Measurements from ENCODE around the gene NPPA. TPM values are rescaled to one million over a fixed set of nuclear protein-coding genes. Genes with fewer than 3 reads are reported as not detected.

Gene NPPA
- total RNA-seq, 1 experiment from 2014 or later = not detected

- no TSS peak for BruUV-seq (replicated peaks)
- Histone ChIP-seq H3K4me1 (ENCODE audit: insufficient read depth, low read length) (no peaks in the 10 kb centered on the region), H3K9ac (ENCODE audit: low read length) (no peak overlapping the region), H4K20me1 (ENCODE audit: low read length) (no peaks in the 10 kb centered on the region), H3K4me3 (ENCODE audit: low read length) (no peak overlapping the region), H3K27me3 (ENCODE audit: low read length) (no peaks in the 10 kb centered on the region), H3K27ac (ENCODE audit: low read length) (no peak overlapping the region), H3K36me3 (ENCODE audit: low read depth, low read length) (no peaks in the 10 kb centered on the region), H3K79me2 (ENCODE audit: low read length) (no peaks in the 10 kb centered on the region), H3F3A (ENCODE audit: low read length, unreplicated experiment) (no peaks in the 10 kb centered on the region), H3K9me3 (ENCODE audit: low read length) (no peaks in the 10 kb centered on the region), H3K4me2 (ENCODE audit: low read length) (no peak overlapping the region), H2AFZ (ENCODE audit: low read length) (no peak overlapping the region), H3K9me2 (replicated peaks; ENCODE audit: low read length) (no peaks in the 10 kb centered on the region)
- ChIA-PET POLR2A (ENCODE audit: unreplicated experiment) (interaction anchor here (0.7 kb wide), 1 partner anchor 17 kb away, joined by 4 read pairs; no protein-coding TSS in a partner anchor), CTCF (interaction anchor here (0.6 kb wide), 1 partner anchor 52 kb away, joined by 3 read pairs; no protein-coding TSS in a partner anchor)
- no peak for ATAC-seq
- no peak for DNase-seq
- TF ChIP-seq EZH2 (IDR thresholded peaks at IDR 0.05; ENCODE audit: low read length, unreplicated experiment) = no peak
- no peak for TF ChIP-seq EZH2phosphoT487 (IDR thresholded peaks at IDR 0.05; ENCODE audit: borderline replicate concordance, low read length)
- TF ChIP-seq CTCF (conservative IDR thresholded peaks at IDR 0.05; ENCODE audit: low read depth, low read length) = no peak
- intact Hi-C loops (cut with micrococcal nuclease) = no loop called here
These were observed 44.0 kb upstream of the NPPA start for GRCh38 chr1:11891433-11892186.

GRCh38 chr1:11888877-11889208, 41.3 kb upstream of the NPPA start:
- Histone ChIP-seq H4K20me1 (ENCODE audit: low read length) (no peaks in the 10 kb centered on the region), H3K4me3 (ENCODE audit: low read length) (no peak overlapping the region), H3K9ac (ENCODE audit: low read length) (no peak overlapping the region), H3K27me3 (ENCODE audit: low read length) (no peaks in the 10 kb centered on the region), H3K79me2 (ENCODE audit: low read length) (no peaks in the 10 kb centered on the region), H3K9me2 (replicated peaks; ENCODE audit: low read length) (no peaks in the 10 kb centered on the region), H2AFZ (ENCODE audit: low read length) (no peak overlapping the region), H3F3A (ENCODE audit: low read length, unreplicated experiment) (no peaks in the 10 kb centered on the region), H3K9me3 (ENCODE audit: low read length) (no peaks in the 10 kb centered on the region), H3K4me2 (ENCODE audit: low read length) (no peak overlapping the region), H3K4me1 (ENCODE audit: insufficient read depth, low read length) (no peaks in the 10 kb centered on the region), H3K27ac (ENCODE audit: low read length) (no peak overlapping the region), H3K36me3 (ENCODE audit: low read depth, low read length) (no peaks in the 10 kb centered on the region)
- intact Hi-C loops (cut with micrococcal nuclease) = no loop called here
- ChIA-PET CTCF (no interaction called here), POLR2A (ENCODE audit: unreplicated experiment) (interaction anchor here (0.6 kb wide), 2 partner anchors 19 to 21 kb away, joined by 3 to 4 read pairs; no protein-coding TSS in a partner anchor)
- no peak for DNase-seq
- ATAC-seq = no peak
- BruUV-seq (replicated peaks) = no TSS peak
- TF ChIP-seq CTCF (conservative IDR thresholded peaks at IDR 0.05; ENCODE audit: low read depth, low read length) = no peak
- TF ChIP-seq EZH2phosphoT487 (IDR thresholded peaks at IDR 0.05; ENCODE audit: borderline replicate concordance, low read length) = no peak
- no peak for TF ChIP-seq EZH2 (IDR thresholded peaks at IDR 0.05; ENCODE audit: low read length, unreplicated experiment)

- TF ChIP-seq EZH2 (IDR thresholded peaks at IDR 0.05; ENCODE audit: low read length, unreplicated experiment) = no peak
- TF ChIP-seq EZH2phosphoT487 (IDR thresholded peaks at IDR 0.05; ENCODE audit: borderline replicate concordance, low read length) = no peak
- TF ChIP-seq CTCF (conservative IDR thresholded peaks at IDR 0.05; ENCODE audit: low read depth, low read length) = no peak
- no peak for ATAC-seq
- POLR2A ChIA-PET (ENCODE audit: unreplicated experiment) = interaction anchor here (0.6 kb wide), 2 partner anchors 20 to 21 kb away, joined by 3 to 4 read pairs; no protein-coding TSS in a partner anchor
- no peaks in the 10 kb centered on the region for H3K9me3 ChIP-seq (ENCODE audit: low read length)
- H3F3A ChIP-seq (ENCODE audit: low read length, unreplicated experiment) = no peaks in the 10 kb centered on the region
- BruUV-seq (replicated peaks) = no TSS peak
- no peak overlapping the region for H3K4me3 ChIP-seq (ENCODE audit: low read length)
- H3K9ac ChIP-seq (ENCODE audit: low read length) = no peak overlapping the region
- H3K4me1 ChIP-seq (ENCODE audit: insufficient read depth, low read length) = no peaks in the 10 kb centered on the region
- no peaks in the 10 kb centered on the region for H3K9me2 ChIP-seq (replicated peaks; ENCODE audit: low read length)
- no peak overlapping the region for H3K4me2 ChIP-seq (ENCODE audit: low read length)
- no peak overlapping the region for H2AFZ ChIP-seq (ENCODE audit: low read length)
- no peaks in the 10 kb centered on the region for H4K20me1 ChIP-seq (ENCODE audit: low read length)
- no peak overlapping the region for H3K27ac ChIP-seq (ENCODE audit: low read length)
- no peaks in the 10 kb centered on the region for H3K79me2 ChIP-seq (ENCODE audit: low read length)
- no peak for DNase-seq
- intact Hi-C loops (cut with micrococcal nuclease) = no loop called here
- no peaks in the 10 kb centered on the region for H3K36me3 ChIP-seq (ENCODE audit: low read depth, low read length)
- no peaks in the 10 kb centered on the region for H3K27me3 ChIP-seq (ENCODE audit: low read length)
- CTCF ChIA-PET = no interaction called here
These were observed 40.8 kb upstream of the NPPA start for GRCh38 chr1:11888206-11888876.
